Mucosa of descending colon (tissue), 3 donors: ENCODE results near the gene PAFAH2. TPM values are rescaled to one million over a fixed set of nuclear protein-coding genes. Genes with fewer than 3 reads are reported as not detected.

ENCODE experiments used
- ATAC-seq: fragments of 200-7000 bp; cut with Tn5 transposase; one replicate; pipeline ENCODE4 v1.9.1; 2020; ENCODE audit warnings: mild to moderate bottlenecking, moderate library complexity
- DNase-seq, 3 donors: peaks; one replicate each; pipeline ENCODE4 v3.0.0-alpha.2; 2020
- H3K36me3 ChIP-seq: fragments of 200-600 bp; one replicate; pipeline ENCODE4 v1.8.0; 2021; ENCODE audit warnings: low read depth, mild to moderate bottlenecking
- H3K4me1 ChIP-seq: fragments of 200-600 bp; one replicate; pipeline ENCODE4 v1.8.0; 2021; ENCODE audit warnings: low read depth, mild to moderate bottlenecking
- H3K4me3 ChIP-seq: fragments of 200-600 bp; one replicate; pipeline ENCODE4 v1.8.0; 2021; ENCODE audit warnings: mild to moderate bottlenecking
- H3K9me3 ChIP-seq: fragments of 200-600 bp; one replicate; pipeline ENCODE4 v1.8.0; 2021; ENCODE audit warnings: mild to moderate bottlenecking
- CTCF ChIP-seq: fragments of 200-600 bp; IDR thresholded peaks from one replicate; pipeline ENCODE4 v1.8.0; 2022; ENCODE audit warnings: antibody characterized with exemption, mild to moderate bottlenecking
- intact Hi-C, 2 donors: fragments of 100-400 bp; cut with DNase I in 1 of 2; cut with micrococcal nuclease in 1 of 2; formaldehyde crosslinking; loops; one replicate each; pipeline versions ENCODE4 v1.11.0 to v1.11.1; 2022; cut with DNase I, micrococcal nuclease
- total RNA-seq, 3 donors: library from RNA; stranded (reverse); fragmentation: NEBNext Ultra II Directional in 2 of 3; extraction: Animal tissue kit (Norgen Biotek cat#: 25700) in 2 of 3; gene quantifications; one replicate each; pipeline versions ENCODE4 v1.2.1 to v1.2.4, GENCODE V29; 2021 to 2023
- donor health status: DM: no; HTN: no; CAD: no; lungs with moderate emphysema.
- donor health status: DM: no; HTN: no; CAD: no.
- donor health status: DM: no; HTN: yes; CAD: no.

The PAFAH2 gene
- total RNA-seq, 3 donors from 2014 or later, result 25.8 to 51.8 (median 38.0) TPM

- Histone ChIP-seq H3K36me3 (no peaks in the 10 kb centered on the region), H3K4me3 (no peak overlapping the region), H3K9me3 (no peaks in the 10 kb centered on the region), H3K4me1 (peaks cover 8% of the 10 kb centered on the region)
- DNase-seq (no peak), ATAC-seq (no peak)
- intact Hi-C loops, result no loop called here
- no peak for TF ChIP-seq CTCF
Observed at GRCh38 chr1:25992689-25993171, 5.1 kb downstream of the PAFAH2 start.

GRCh38 chr1:25991937-25992688, 5.8 kb downstream of the PAFAH2 start:
- Histone ChIP-seq H3K9me3 (no peaks in the 10 kb centered on the region), H3K4me3 (no peak overlapping the region), H3K4me1 (peaks cover 8% of the 10 kb centered on the region), H3K36me3 (no peaks in the 10 kb centered on the region)
- intact Hi-C loops, result no loop called here
- ATAC-seq, result no peak
- no peak for DNase-seq
- no peak for TF ChIP-seq CTCF

- Histone ChIP-seq H3K36me3 (no peaks in the 10 kb centered on the region), H3K9me3 (no peaks in the 10 kb centered on the region), H3K4me3 (no peak overlapping the region), H3K4me1 (no peaks in the 10 kb centered on the region)
- ATAC-seq (peak; percentile 70), DNase-seq (no peak)
- intact Hi-C loops, result no loop called here
- no peak for TF ChIP-seq CTCF
Observed at GRCh38 chr1:25990702-25991395, 7.0 kb downstream of the PAFAH2 start.

GRCh38 chr1:25990251-25990650, 7.6 kb downstream of the PAFAH2 start:
- intact Hi-C loops, result no loop called here
- H3K4me3 ChIP-seq, result no peak overlapping the region
- DNase-seq, result no peak

More at GRCh38 chr1:25990251-25990650, 7.6 kb downstream of the PAFAH2 start:
- ATAC-seq, result no peak
- H3K9me3 ChIP-seq, result no peaks in the 10 kb centered on the region
- TF ChIP-seq CTCF, result no peak
- H3K36me3 ChIP-seq, result no peaks in the 10 kb centered on the region
- H3K4me1 ChIP-seq, result no peaks in the 10 kb centered on the region
